ENCODE results near the gene DGKI. TPM values are rescaled to one million over a fixed set of nuclear protein-coding genes. Genes with fewer than 3 reads are reported as not detected.
A peak's percentile ranks its signal among the peaks of the same experiment; 100 is the strongest.

Gene DGKI
- total and polyA plus RNA-seq, 7 donors = under 0.01 to 0.56 (median 0.44) TPM; not detected in 2

- 88 to 93% (median 92%) methylated on average over 3 of the region's 3 CpGs for WGBS, 3 donors
- intact Hi-C loops (cut with DNase I) = no loop called here
- ATAC-seq = no peak
Measured at GRCh38 chr7:137635132-137635531, 211.6 kb downstream of the DGKI start.

GRCh38 chr7:137634356-137634755 is 212.4 kb downstream of the DGKI start:
- H3K27ac ChIP-seq = no peak overlapping the region
- DNase-seq (no peak), ATAC-seq (no peak)
- TF ChIP-seq CTCF (IDR thresholded peaks at IDR 0.05) = no peak
- H3K36me3 ChIP-seq (ENCODE audit: insufficient read depth in 1 of 2, low read depth in 1 of 2) = no peaks in the 10 kb centered on the region
- H3K4me1 ChIP-seq = no peaks in the 10 kb centered on the region
- peaks cover 0 to 6% (median 0%) of the 10 kb centered on the region in 3 donors for H3K27me3 ChIP-seq (ENCODE audit: insufficient read depth in 3 of 3, low read length in 2 of 3)
- WGBS, 3 donors = 84 to 93% (median 86%) methylated on average over 1 of the region's 1 CpG
- intact Hi-C loops (cut with DNase I) = no loop called here
- no peak overlapping the region for H3K4me3 ChIP-seq
- H3K9me3 ChIP-seq = no peaks in the 10 kb centered on the region

More at GRCh38 chr7:137635132-137635531, 211.6 kb downstream of the DGKI start:
- Histone ChIP-seq H3K4me3 (no peak overlapping the region), H3K27me3 (ENCODE audit: insufficient read depth in 3 of 3, low read length in 2 of 3) (peaks cover 0 to 6% (median 0%) of the 10 kb centered on the region in 3 donors), H3K27ac (no peak overlapping the region), H3K4me1 (no peaks in the 10 kb centered on the region), H3K36me3 (ENCODE audit: insufficient read depth in 1 of 2, low read depth in 1 of 2) (no peaks in the 10 kb centered on the region), H3K9me3 (no peaks in the 10 kb centered on the region)
- TF ChIP-seq CTCF (IDR thresholded peaks at IDR 0.05) = no peak
- DNase-seq = no peak

GRCh38 chr7:137633133-137633532 is 213.6 kb downstream of the DGKI start:
- no peak for TF ChIP-seq CTCF (IDR thresholded peaks at IDR 0.05)
- Histone ChIP-seq H3K27me3 (ENCODE audit: insufficient read depth in 3 of 3, low read length in 2 of 3) (peaks cover 0 to 6% (median 0%) of the 10 kb centered on the region in 3 donors), H3K4me3 (no peak overlapping the region), H3K9me3 (no peaks in the 10 kb centered on the region), H3K36me3 (ENCODE audit: insufficient read depth in 1 of 2, low read depth in 1 of 2) (no peaks in the 10 kb centered on the region), H3K27ac (no peak overlapping the region), H3K4me1 (no peaks in the 10 kb centered on the region)
- intact Hi-C loops (cut with DNase I) = no loop called here
- DNase-seq (no peak), ATAC-seq (no peak)
- 84 to 86% (median 85%) methylated on average over 5 of the region's 5 CpGs for WGBS, 3 donors

- Histone ChIP-seq H3K4me3 (no peak overlapping the region), H3K27me3 (ENCODE audit: insufficient read depth in 3 of 3, low read length in 2 of 3) (peaks cover 0 to 6% (median 0%) of the 10 kb centered on the region in 3 donors), H3K36me3 (ENCODE audit: insufficient read depth in 1 of 2, low read depth in 1 of 2) (no peaks in the 10 kb centered on the region), H3K27ac (no peak overlapping the region), H3K4me1 (no peaks in the 10 kb centered on the region), H3K9me3 (no peaks in the 10 kb centered on the region)
- TF ChIP-seq CTCF (IDR thresholded peaks at IDR 0.05) = no peak
- intact Hi-C loops (cut with DNase I) = no loop called here
- ATAC-seq = no peak
- no peak for DNase-seq
- WGBS, 3 donors = 34 to 42% (median 42%) methylated on average over 3 of the region's 3 CpGs
Measured at GRCh38 chr7:137628216-137628615, 218.6 kb downstream of the DGKI start.

GRCh38 chr7:137626469-137627067 is 220.2 kb downstream of the DGKI start:
- peak; percentile 25 for TF ChIP-seq CTCF (IDR thresholded peaks at IDR 0.05)
- Histone ChIP-seq H3K9me3 (no peaks in the 10 kb centered on the region), H3K4me3 (no peak overlapping the region), H3K27me3 (ENCODE audit: insufficient read depth in 3 of 3, low read length in 2 of 3) (peaks cover 0 to 6% (median 0%) of the 10 kb centered on the region in 3 donors), H3K36me3 (ENCODE audit: insufficient read depth in 1 of 2, low read depth in 1 of 2) (no peaks in the 10 kb centered on the region), H3K4me1 (no peaks in the 10 kb centered on the region), H3K27ac (no peak overlapping the region)
- 19 to 23% (median 21%) methylated on average over 8 of the region's 8 CpGs for WGBS, 3 donors
- intact Hi-C loops (cut with DNase I) = no loop called here
- ATAC-seq = no peak
- no peak for DNase-seq
